ENCODE measurements around the gene RXFP3. TPM values are rescaled to one million over a fixed set of nuclear protein-coding genes. Genes with fewer than 3 reads are reported as not detected.

The RXFP3 gene, protein sequence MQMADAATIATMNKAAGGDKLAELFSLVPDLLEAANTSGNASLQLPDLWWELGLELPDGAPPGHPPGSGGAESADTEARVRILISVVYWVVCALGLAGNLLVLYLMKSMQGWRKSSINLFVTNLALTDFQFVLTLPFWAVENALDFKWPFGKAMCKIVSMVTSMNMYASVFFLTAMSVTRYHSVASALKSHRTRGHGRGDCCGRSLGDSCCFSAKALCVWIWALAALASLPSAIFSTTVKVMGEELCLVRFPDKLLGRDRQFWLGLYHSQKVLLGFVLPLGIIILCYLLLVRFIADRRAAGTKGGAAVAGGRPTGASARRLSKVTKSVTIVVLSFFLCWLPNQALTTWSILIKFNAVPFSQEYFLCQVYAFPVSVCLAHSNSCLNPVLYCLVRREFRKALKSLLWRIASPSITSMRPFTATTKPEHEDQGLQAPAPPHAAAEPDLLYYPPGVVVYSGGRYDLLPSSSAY
- not detected in 2 replicates for total RNA-seq

DNA sequence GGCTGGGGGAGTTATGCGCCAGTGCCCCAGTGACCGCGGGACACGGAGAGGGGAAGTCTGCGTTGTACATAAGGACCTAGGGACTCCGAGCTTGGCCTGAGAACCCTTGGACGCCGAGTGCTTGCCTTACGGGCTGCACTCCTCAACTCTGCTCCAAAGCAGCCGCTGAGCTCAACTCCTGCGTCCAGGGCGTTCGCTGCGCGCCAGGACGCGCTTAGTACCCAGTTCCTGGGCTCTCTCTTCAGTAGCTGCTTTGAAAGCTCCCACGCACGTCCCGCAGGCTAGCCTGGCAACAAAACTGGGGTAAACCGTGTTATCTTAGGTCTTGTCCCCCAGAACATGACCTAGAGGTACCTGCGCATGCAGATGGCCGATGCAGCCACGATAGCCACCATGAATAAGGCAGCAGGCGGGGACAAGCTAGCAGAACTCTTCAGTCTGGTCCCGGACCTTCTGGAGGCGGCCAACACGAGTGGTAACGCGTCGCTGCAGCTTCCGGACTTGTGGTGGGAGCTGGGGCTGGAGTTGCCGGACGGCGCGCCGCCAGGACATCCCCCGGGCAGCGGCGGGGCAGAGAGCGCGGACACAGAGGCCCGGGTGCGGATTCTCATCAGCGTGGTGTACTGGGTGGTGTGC is at the start of gene RXFP3:
Gene RXFP3 (plus strand): TSS at position 6 of the 636 bp plus-strand sequence. CDS start 355 bp downstream, at position 361.

DNA sequence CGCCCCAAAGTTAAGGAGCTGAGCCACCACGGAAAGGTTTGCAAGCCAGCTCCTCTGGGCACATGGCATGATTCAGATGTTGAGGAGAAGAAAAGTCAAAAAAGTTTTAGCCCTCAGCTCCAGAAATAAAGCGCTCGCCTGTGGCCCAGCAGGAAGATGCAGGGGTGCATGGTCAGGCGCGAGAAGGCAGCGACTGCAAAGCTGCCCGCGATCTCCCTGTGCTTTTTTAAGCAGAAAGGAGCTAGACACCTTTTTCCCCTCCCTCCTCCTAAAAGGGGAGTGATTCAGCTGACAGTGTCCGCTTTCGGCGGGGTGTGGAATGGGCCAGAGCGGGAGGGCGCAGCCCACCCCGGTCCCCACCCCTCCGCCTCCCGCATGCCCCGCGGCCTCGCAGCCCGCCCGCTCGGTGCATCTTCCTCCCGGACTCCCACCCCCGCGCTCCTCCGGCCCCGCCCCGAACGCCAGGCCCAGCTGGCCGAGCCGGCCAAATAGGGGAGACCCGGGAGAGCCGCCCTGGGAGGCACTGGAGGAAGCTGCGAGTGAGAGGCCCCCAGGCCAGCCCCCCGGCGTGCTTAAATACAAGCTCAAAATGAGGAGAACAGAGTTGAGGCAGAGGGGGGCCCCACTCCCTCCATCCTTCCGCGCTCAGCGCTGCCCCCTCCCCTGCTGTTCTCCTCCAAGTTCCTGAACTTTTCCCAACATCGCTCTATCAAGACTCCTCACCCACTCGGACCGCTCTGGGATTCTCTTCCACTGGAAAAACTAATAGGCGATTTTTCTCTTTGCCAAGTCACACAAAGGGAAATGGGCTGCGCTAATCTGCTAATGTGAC is 44.2 kb upstream of the RXFP3 start, which contains the start of gene ADAMTS12:
Gene ADAMTS12 (minus strand): TSS at position 203 of the 832 bp plus-strand sequence. CDS start 134 bp downstream, at position 69.

DNA sequence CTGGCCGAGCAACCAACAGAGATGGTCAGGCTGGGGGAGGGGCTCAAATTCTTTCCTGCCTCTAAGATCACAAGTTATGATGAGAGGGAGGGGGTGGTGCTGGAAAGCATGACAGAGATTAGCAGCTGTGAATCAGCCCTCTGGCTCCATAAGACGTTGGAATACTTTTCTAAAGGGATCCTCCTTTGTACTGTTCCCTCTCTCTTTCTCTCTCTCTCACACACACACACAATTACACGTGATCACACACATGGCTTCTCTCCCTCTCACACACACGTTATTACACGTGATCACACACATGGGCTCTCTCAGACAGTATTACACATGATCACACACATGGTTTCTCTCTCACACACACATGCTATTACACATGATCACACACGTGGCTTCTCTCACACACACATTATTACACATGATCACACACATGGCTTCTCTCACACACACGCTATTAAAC is 48.5 kb downstream of the RXFP3 start, which contains the start of gene SLC45A2:
Gene SLC45A2 (minus strand): TSS at position 23 of the 454 bp plus-strand sequence. CDS start 110 bp downstream, outside the sequence.

Small RNA genes within 50 kb of the gene (small RNA-seq; reads per million reads assigned to genes)
- not detected for gene RNU6-923P

Other genes with a start within 250 kb of the RXFP3 start
- gene ADAMTS12, start 44.4 kb upstream of the RXFP3 start, total RNA-seq, result 28.0 and 28.7 TPM in 2 replicates
- 0.20 and 0.37 TPM in 2 replicates for gene SLC45A2, start 48.3 kb downstream of the RXFP3 start, total RNA-seq
- gene AMACR, start 71.7 kb downstream of the RXFP3 start, total RNA-seq, result 5.7 and 6.6 TPM in 2 replicates
- 0.59 and 1.1 TPM in 2 replicates for gene C1QTNF3, start 106.8 kb downstream of the RXFP3 start, total RNA-seq

All from subcutaneous preadipocyte (primary cell).